OCI-LY1 (cell line): ENCODE results near the gene PPM1F.
"Not testable (repeated sequence)": the region's sequence is repeated elsewhere in the genome, so short reads cannot be mapped to it uniquely, and the experiment has no call there.

ENCODE experiments used
- H2AFZ ChIP-seq: fragments of 200-600 bp; sonication (generic), shearing (Covaris generic); 2 replicates; pipeline ENCODE4 v1.6.0; 2014; ENCODE audit warnings: antibody characterized with exemption, mild to moderate bottlenecking, low read length
- H3F3A ChIP-seq: fragments of 200-600 bp; sonication (generic), shearing (Covaris generic); 2 replicates; pipeline ENCODE4 v1.6.0; 2014; ENCODE audit warnings: mild to moderate bottlenecking, antibody characterized with exemption, low read length, moderate library complexity; ENCODE audit not compliant: insufficient read depth
- H3K27ac ChIP-seq: fragments of 200-600 bp; sonication (generic); 2 replicates; pipeline ENCODE4 v1.5.1; 2014; ENCODE audit warnings: low read length, mixed run types, mild to moderate bottlenecking, low read depth; ENCODE audit not compliant: poor library complexity, severe bottlenecking
- H3K27me3 ChIP-seq: fragments of 200-600 bp; sonication (generic); 2 replicates; pipeline ENCODE4 v1.6.0; 2014; ENCODE audit warnings: antibody characterized with exemption, mild to moderate bottlenecking, low read length, moderate library complexity; ENCODE audit not compliant: insufficient read depth
- H3K36me3 ChIP-seq: fragments of 200-600 bp; sonication (generic); 2 replicates; pipeline ENCODE4 v1.6.1; 2014; ENCODE audit warnings: mild to moderate bottlenecking, antibody characterized with exemption, low read length, moderate library complexity, mixed read lengths; ENCODE audit not compliant: insufficient read depth
- H3K4me1 ChIP-seq: fragments of 200-600 bp; sonication (generic); 2 replicates; pipeline ENCODE4 v1.5.1; 2014; ENCODE audit warnings: mild to moderate bottlenecking, low read length, moderate library complexity; ENCODE audit not compliant: insufficient read depth, severe bottlenecking
- H3K4me2 ChIP-seq: fragments of 200-600 bp; sonication (generic), shearing (Covaris generic); 2 replicates; pipeline ENCODE4 v1.6.1; 2014; ENCODE audit warnings: low read length
- H3K4me3 ChIP-seq: fragments of 200-600 bp; sonication (generic); 2 replicates; pipeline ENCODE4 v1.5.1; 2014; ENCODE audit warnings: low read length, low read depth, mild to moderate bottlenecking, mixed read lengths; ENCODE audit not compliant: poor library complexity, severe bottlenecking
- H3K79me2 ChIP-seq: fragments of 200-600 bp; shearing (Covaris generic); 2 replicates; pipeline ENCODE4 v1.6.1; 2016; ENCODE audit warnings: mixed run types, low read length, mixed read lengths; ENCODE audit not compliant: insufficient read depth
- H3K9ac ChIP-seq: fragments of 200-600 bp; sonication (generic), shearing (Covaris generic); 2 replicates; pipeline ENCODE4 v1.6.1; 2014; ENCODE audit warnings: mild to moderate bottlenecking, low read length, mixed read lengths
- H3K9me2 ChIP-seq: fragments of 200-600 bp; sonication (generic), shearing (Covaris generic); 2 replicates; pipeline ENCODE4 v1.6.1; 2014; ENCODE audit warnings: low read depth, mild to moderate bottlenecking, low read length, mixed read lengths
- H3K9me3 ChIP-seq: fragments of 200-600 bp; shearing (Covaris generic); 2 replicates; pipeline ENCODE4 v1.6.1; 2014; ENCODE audit warnings: low read length, mixed read lengths
- H4K20me1 ChIP-seq: fragments of 200-600 bp; sonication (generic), shearing (Covaris generic); 2 replicates; pipeline ENCODE4 v1.6.0; 2016; ENCODE audit warnings: mild to moderate bottlenecking, low read length; ENCODE audit not compliant: insufficient read depth
- EZH2 ChIP-seq: fragments of 200-600 bp; sonication (generic), shearing (Covaris generic); IDR thresholded peaks from 2 replicates; pipeline ENCODE4 v1.8.0; 2017; ENCODE audit warnings: borderline replicate concordance, mixed run types, mild to moderate bottlenecking, antibody characterized with exemption, low read length, moderate library complexity, mixed read lengths
- TF ChIP-seq, protein P1 (sequence below): fragments of 200-600 bp; sonication (generic), shearing (Covaris generic); IDR thresholded peaks from 2 replicates; pipeline ENCODE4 v1.5.1; 2017; ENCODE audit warnings: mild to moderate bottlenecking, antibody characterized with exemption, low read length, moderate library complexity, mixed read lengths

Gene PPM1F

DNA sequence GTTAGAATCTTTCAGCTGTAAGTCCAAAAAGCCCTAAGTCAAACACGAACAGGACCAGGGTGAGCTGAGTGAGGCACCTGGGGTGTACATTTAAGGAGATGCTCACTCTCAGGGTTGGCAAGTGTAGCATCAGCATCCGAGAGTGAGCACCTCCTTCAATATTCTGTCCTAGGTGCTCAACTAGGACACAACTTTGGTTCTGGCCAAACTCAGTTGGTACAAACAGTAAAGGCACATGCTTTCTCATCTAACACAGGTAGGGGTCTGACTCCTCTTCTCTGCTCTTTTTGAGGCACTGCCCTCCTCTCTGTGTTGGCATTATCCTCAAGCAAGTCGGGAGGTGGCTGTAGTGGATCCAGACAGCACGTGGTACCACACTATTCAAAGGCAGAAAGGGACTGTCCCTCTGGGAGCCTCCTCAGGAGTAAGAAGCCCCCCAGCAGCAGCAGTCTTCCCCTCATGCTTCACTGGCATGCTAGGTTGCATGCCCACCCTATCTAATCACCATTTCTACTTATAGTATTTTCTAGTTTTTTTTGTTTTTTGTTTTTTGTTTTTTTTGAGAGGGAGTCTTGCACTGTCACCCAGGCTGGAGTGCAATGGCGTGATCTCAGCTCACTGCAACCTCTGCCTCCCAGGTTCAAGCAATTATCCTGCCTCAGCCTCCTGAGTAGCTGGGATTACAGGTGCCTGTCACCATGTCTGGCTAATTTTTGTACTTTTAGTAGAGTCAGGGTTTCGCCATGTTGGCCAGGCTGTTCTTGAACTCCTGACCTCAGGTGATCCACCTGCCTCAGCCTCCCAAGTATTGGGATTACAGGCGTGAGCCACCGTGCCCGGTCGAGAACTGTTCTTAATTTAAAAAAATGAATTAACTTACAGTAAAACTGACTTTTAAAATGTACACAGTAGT, 70.6 kb downstream of the PPM1F start:
- Histone ChIP-seq H2AFZ (no peak overlapping the region), H3K79me2 (no peaks in the 10 kb centered on the region), H3K27ac (no peak overlapping the region), H3K9me3 (no peaks in the 10 kb centered on the region), H3K4me1 (no peaks in the 10 kb centered on the region), H3K27me3 (0 out of 2 replicates have a peak, but pooled peaks cover 4% of the 10 kb centered on the region), H4K20me1 (no peaks in the 10 kb centered on the region), H3K9me2 (no peaks in the 10 kb centered on the region), H3K4me3 (no peak overlapping the region), H3K4me2 (no peak overlapping the region), H3K36me3 (no peaks in the 10 kb centered on the region), H3K9ac (no peak overlapping the region), H3F3A (no peaks in the 10 kb centered on the region)
- TF ChIP-seq, protein P1, sequence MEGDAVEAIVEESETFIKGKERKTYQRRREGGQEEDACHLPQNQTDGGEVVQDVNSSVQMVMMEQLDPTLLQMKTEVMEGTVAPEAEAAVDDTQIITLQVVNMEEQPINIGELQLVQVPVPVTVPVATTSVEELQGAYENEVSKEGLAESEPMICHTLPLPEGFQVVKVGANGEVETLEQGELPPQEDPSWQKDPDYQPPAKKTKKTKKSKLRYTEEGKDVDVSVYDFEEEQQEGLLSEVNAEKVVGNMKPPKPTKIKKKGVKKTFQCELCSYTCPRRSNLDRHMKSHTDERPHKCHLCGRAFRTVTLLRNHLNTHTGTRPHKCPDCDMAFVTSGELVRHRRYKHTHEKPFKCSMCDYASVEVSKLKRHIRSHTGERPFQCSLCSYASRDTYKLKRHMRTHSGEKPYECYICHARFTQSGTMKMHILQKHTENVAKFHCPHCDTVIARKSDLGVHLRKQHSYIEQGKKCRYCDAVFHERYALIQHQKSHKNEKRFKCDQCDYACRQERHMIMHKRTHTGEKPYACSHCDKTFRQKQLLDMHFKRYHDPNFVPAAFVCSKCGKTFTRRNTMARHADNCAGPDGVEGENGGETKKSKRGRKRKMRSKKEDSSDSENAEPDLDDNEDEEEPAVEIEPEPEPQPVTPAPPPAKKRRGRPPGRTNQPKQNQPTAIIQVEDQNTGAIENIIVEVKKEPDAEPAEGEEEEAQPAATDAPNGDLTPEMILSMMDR, result no peak
- TF ChIP-seq EZH2, result no peak

DNA sequence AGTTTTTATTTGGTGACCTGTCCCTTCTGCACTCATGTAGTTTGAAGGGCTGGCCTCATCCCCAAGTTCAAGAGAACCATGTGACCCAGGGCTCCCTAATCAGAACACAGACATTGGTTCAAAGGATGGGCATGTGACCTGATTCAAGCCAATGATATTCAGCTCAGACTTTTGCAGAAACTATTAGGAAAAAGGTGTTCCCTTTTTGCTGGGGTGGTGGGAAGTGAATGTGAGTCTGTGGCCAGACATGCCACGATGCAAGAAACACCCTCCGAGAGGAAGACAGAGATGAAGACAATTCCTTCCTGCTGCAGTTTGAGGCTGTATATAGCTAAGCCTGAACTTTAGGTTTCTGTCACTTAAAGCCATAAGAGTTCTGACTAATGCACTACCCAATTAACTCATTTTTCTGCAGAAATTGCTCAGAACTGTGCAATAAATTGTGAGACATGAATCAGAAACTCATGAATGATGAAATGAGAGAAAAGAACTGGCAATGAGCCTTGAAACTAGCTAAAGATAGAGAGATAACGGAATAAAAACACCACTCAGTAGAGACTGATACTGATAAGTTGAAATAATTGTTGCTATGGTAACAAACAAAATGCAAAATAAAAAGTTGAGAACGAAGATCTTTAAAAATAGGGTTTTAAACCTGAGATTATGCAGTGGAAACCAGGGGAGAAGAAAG, 76.0 kb downstream of the PPM1F start:
- Histone ChIP-seq H3K9me3 (no peaks in the 10 kb centered on the region), H3K36me3 (no peaks in the 10 kb centered on the region), H3K27ac (no peak overlapping the region), H3K27me3 (0 out of 2 replicates have a peak, but pooled peaks cover 4% of the 10 kb centered on the region), H3K4me3 (no peak overlapping the region), H3K4me1 (no peaks in the 10 kb centered on the region), H2AFZ (no peak overlapping the region), H3K9me2 (no peaks in the 10 kb centered on the region), H3K9ac (no peak overlapping the region), H3K79me2 (no peaks in the 10 kb centered on the region), H3K4me2 (no peak overlapping the region), H4K20me1 (no peaks in the 10 kb centered on the region), H3F3A (no peaks in the 10 kb centered on the region)
- no peak for TF ChIP-seq EZH2
- TF ChIP-seq, protein P1, result no peak

DNA sequence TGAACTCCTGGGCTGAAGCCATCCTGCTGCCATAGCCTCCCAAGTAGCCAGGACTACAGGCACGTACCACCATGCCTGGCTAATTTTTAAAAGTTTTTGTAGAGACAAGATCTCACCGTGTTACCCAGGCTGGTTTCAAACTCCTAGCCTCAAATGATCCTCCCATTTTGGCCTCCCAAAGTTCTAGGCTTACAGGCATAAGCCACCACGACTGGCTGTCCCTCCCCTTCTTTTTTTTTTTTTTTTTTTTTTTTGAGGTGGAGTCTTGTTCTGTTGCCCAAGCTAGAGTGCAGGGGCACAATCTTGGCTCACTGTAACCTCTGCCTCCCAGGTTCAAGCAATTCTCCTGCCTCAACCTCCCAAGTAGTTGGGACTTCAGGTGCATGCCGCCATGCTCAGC, 77.7 kb downstream of the PPM1F start:
- H3K36me3 ChIP-seq, H2AFZ ChIP-seq, H3K4me2 ChIP-seq, H3K9me3 ChIP-seq, H3K27ac ChIP-seq, H3K79me2 ChIP-seq, H3K4me3 ChIP-seq, H3K4me1 ChIP-seq, H3K9me2 ChIP-seq, H3K9ac ChIP-seq, H3K27me3 ChIP-seq, H3F3A ChIP-seq, H4K20me1 ChIP-seq: not testable (repeated sequence)
